IMR-90 (cell line): Measurements from ENCODE around the gene ITGA6. TPM values are rescaled to one million over a fixed set of nuclear protein-coding genes. Genes with fewer than 3 reads are reported as not detected.

Experiments used
- ATAC-seq: fragments of 200-7000 bp; cut with Tn5 transposase; 2 replicates; pipeline ENCODE4 v1.9.1; 2020; ENCODE audit warnings: low read depth, mild to moderate bottlenecking, moderate library complexity
- BruUV-seq: library from RNA; stranded (reverse); fragments of 400-500 nt; replicated peaks from 2 replicates; lab custom pipeline; 2021; lab: Mats Ljungman, UMichigan
- CTCF ChIA-PET: fragments of 300-600 bp; formaldehyde crosslinking; extraction: SDS; loops from one replicate; lab custom pipeline; 2021; ENCODE audit warnings: antibody characterized with exemption; lab: Yijun Ruan, JAX
- POLR2A ChIA-PET: fragments of 300-600 bp; sonication (Branson Sonifier 250); formaldehyde crosslinking; loops from one replicate; lab custom pipeline; 2022; ENCODE audit warnings: antibody characterized with exemption; ENCODE audit not compliant: unreplicated experiment; lab: Charles Lee
- DNase-seq: peaks from one replicate; pipeline ENCODE4 v3.0.0; 2013
- H2AFZ ChIP-seq: replicated peaks from 2 replicates; pipeline ENCODE3; 2013; ENCODE audit warnings: low read length, mild to moderate bottlenecking; ENCODE audit not compliant: poor library complexity
- H2AK5ac ChIP-seq: 2 replicates; pipeline ENCODE4 v1.6.1; 2013; ENCODE audit warnings: low read depth, low read length, inconsistent platforms
- H2AK9ac ChIP-seq: replicated peaks from 2 replicates; pipeline ENCODE3; 2013; ENCODE audit warnings: mild to moderate bottlenecking, low read depth, low read length, moderate library complexity; ENCODE audit not compliant: poor library complexity
- H2BK120ac ChIP-seq: 2 replicates; pipeline ENCODE4 v1.6.1; 2013; ENCODE audit warnings: low read depth, low read length, inconsistent platforms
- H2BK15ac ChIP-seq: 3 replicates; pipeline ENCODE4 v1.6.1; 2013; ENCODE audit warnings: low read depth, low read length, inconsistent platforms
- H2BK20ac ChIP-seq: 2 replicates; pipeline ENCODE4 v1.6.1; 2013; ENCODE audit warnings: low read depth, mild to moderate bottlenecking, inconsistent platforms, low read length, moderate library complexity
- H2BK5ac ChIP-seq: 2 replicates; pipeline ENCODE4 v1.6.1; 2013; ENCODE audit warnings: mild to moderate bottlenecking, low read depth, low read length, inconsistent platforms; ENCODE audit not compliant: poor library complexity, severe bottlenecking
- H3K14ac ChIP-seq: replicated peaks from 2 replicates; pipeline ENCODE4 v1.6.1; 2013; ENCODE audit warnings: low read depth, low read length, inconsistent platforms
- H3K18ac ChIP-seq: 2 replicates; pipeline ENCODE4 v1.6.1; 2013; ENCODE audit warnings: low read depth, low read length, control low read depth
- H3K23ac ChIP-seq: 2 replicates; pipeline ENCODE4 v1.6.1; 2013; ENCODE audit warnings: low read depth, low read length, inconsistent platforms
- H3K27ac ChIP-seq: 2 replicates; pipeline ENCODE4 v1.5.1; 2013; ENCODE audit warnings: mild to moderate bottlenecking, control low read depth, low read length; ENCODE audit not compliant: insufficient read depth
- H3K27me3 ChIP-seq: 2 replicates; pipeline ENCODE4 v1.6.1; 2013; ENCODE audit warnings: low read length; ENCODE audit not compliant: control insufficient read depth, insufficient read depth
- H3K36me3 ChIP-seq: 2 replicates; pipeline ENCODE4 v1.6.1; 2013; ENCODE audit warnings: low read length, mixed read lengths; ENCODE audit not compliant: control insufficient read depth, insufficient read depth
- H3K4ac ChIP-seq: 2 replicates; pipeline ENCODE4 v1.6.1; 2013; ENCODE audit warnings: low read depth, low read length, inconsistent platforms
- H3K4me1 ChIP-seq: 2 replicates; pipeline ENCODE4 v1.6.1; 2013; ENCODE audit warnings: low read length, mixed read lengths; ENCODE audit not compliant: control insufficient read depth, insufficient read depth
- H3K4me2 ChIP-seq: 2 replicates; pipeline ENCODE4 v1.6.1; 2013; ENCODE audit warnings: low read depth, mild to moderate bottlenecking, control low read depth, low read length, moderate library complexity
- H3K4me3 ChIP-seq: 2 replicates; pipeline ENCODE4 v1.5.1; 2013; ENCODE audit warnings: low read depth, mild to moderate bottlenecking, control low read depth, low read length, moderate library complexity; ENCODE audit not compliant: insufficient read depth
- H3K56ac ChIP-seq: 2 replicates; pipeline ENCODE4 v1.6.1; 2013; ENCODE audit warnings: low read length, inconsistent platforms; ENCODE audit not compliant: insufficient read depth; ENCODE audit errors: extremely low read depth
- H3K79me1 ChIP-seq, 2 experiments: 2 replicates each; pipeline ENCODE4 v1.6.1; 2013; ENCODE audit warnings: low read length in 2 of 2, inconsistent platforms in 1 of 2, low read depth in 1 of 2
- H3K9ac ChIP-seq: 2 replicates; pipeline ENCODE4 v1.6.1; 2013; ENCODE audit warnings: low read depth, low read length, control low read depth
- H3K9me1 ChIP-seq: 2 replicates; pipeline ENCODE4 v1.6.1; 2013; ENCODE audit warnings: low read length, inconsistent platforms; ENCODE audit not compliant: insufficient read depth
- H3K9me3 ChIP-seq: 2 replicates; pipeline ENCODE4 v1.6.1; 2013; ENCODE audit warnings: low read length; ENCODE audit not compliant: control insufficient read depth, insufficient read depth
- H4K20me1 ChIP-seq: 2 replicates; pipeline ENCODE4 v1.6.1; 2013; ENCODE audit warnings: low read length, inconsistent platforms; ENCODE audit not compliant: insufficient read depth
- H4K5ac ChIP-seq: 2 replicates; pipeline ENCODE4 v1.6.1; 2013; ENCODE audit warnings: mild to moderate bottlenecking, low read depth, low read length, control low read depth
- H4K8ac ChIP-seq, 2 experiments: 2 replicates each; pipeline ENCODE4 v1.6.1; 2013; ENCODE audit warnings: low read depth in 2 of 2, low read length in 2 of 2, control low read depth in 1 of 2, inconsistent platforms in 1 of 2
- H4K91ac ChIP-seq: 2 replicates; pipeline ENCODE4 v1.6.1; 2013; ENCODE audit warnings: low read depth, low read length, inconsistent platforms; ENCODE audit not compliant: insufficient read depth
- BHLHE40 ChIP-seq: fragments of 150-350 bp; IDR thresholded peaks from 2 replicates; pipeline ENCODE4 v1.6.1; 2016; ENCODE audit warnings: mild to moderate bottlenecking, low read depth, low read length
- CEBPB ChIP-seq: IDR thresholded peaks from 2 replicates; pipeline ENCODE4 v1.6.1; 2012; ENCODE audit warnings: low read depth, low read length, improper control_type of control experiment
- FOS ChIP-seq: fragments of 150-350 bp; IDR thresholded peaks from 2 replicates; pipeline ENCODE4 v1.6.1; 2016; ENCODE audit warnings: low read depth, low read length
- MAFK ChIP-seq: IDR thresholded peaks from 2 replicates; pipeline ENCODE4 v1.6.1; 2012; ENCODE audit warnings: low read depth, low read length, improper control_type of control experiment
- MXI1 ChIP-seq: IDR thresholded peaks from 2 replicates; pipeline ENCODE4 v1.6.1; 2012; ENCODE audit warnings: low read depth, mild to moderate bottlenecking, low read length, moderate library complexity, borderline replicate concordance
- NFE2L2 ChIP-seq: fragments of 150-350 bp; IDR thresholded peaks from 2 replicates; pipeline ENCODE4 v1.6.1; 2016; ENCODE audit warnings: low read depth, mild to moderate bottlenecking, low read length
- POLR2A ChIP-seq: IDR thresholded peaks from 2 replicates; pipeline ENCODE4 v1.6.1; 2012; ENCODE audit warnings: mild to moderate bottlenecking, low read depth, low read length
- RAD21 ChIP-seq: IDR thresholded peaks from 2 replicates; pipeline ENCODE4 v1.6.1; 2012; ENCODE audit warnings: low read length, improper control_type of control experiment
- RCOR1 ChIP-seq: IDR thresholded peaks from 2 replicates; pipeline ENCODE4 v1.6.1; 2012; ENCODE audit warnings: mild to moderate bottlenecking, low read length, improper control_type of control experiment; ENCODE audit not compliant: insufficient replicate concordance
- RFX5 ChIP-seq: IDR thresholded peaks from 2 replicates; pipeline ENCODE4 v1.8.0; 2012; ENCODE audit warnings: low read depth, mild to moderate bottlenecking, low read length, moderate library complexity
- SMC3 ChIP-seq: fragments of 150-350 bp; IDR thresholded peaks from 2 replicates; pipeline ENCODE4 v1.6.1; 2016; ENCODE audit warnings: low read depth, mild to moderate bottlenecking, antibody characterized with exemption, low read length, moderate library complexity
- WGBS, 2 experiments: methylation state at CpG; one replicate each; pipeline versions ENCODE4 v1.1.5 to v1.1.7; 2013; ENCODE audit warnings: missing lambda C conversion rate in 2 of 2; ENCODE audit not compliant: insufficient read length in 1 of 2; ENCODE audit errors: extremely low coverage in 2 of 2; 5-methylcytosine and 5-hydroxymethylcytosine counted together
- dilution Hi-C: fragments of 300-500 bp; cut with HindIII; formaldehyde crosslinking; loops from one replicate; pipeline ENCODE4 v1.14.3; 2018; ENCODE audit warnings: low sequenced_read_pairs; ENCODE audit not compliant: unreplicated experiment
- in situ Hi-C: fragments of 300-500 bp; cut with MboI; formaldehyde crosslinking; loops from 3 replicates; pipeline ENCODE4 v1.14.3; 2019; ENCODE audit warnings: low sequenced_read_pairs, inconsistent platforms, mixed read lengths
- intact Hi-C: fragments of 100-400 bp; cut with micrococcal nuclease; formaldehyde crosslinking; loops from 2 replicates; pipeline ENCODE4 v1.10.0; 2022
- polyA plus RNA-seq, 3 experiments: library from polyadenylated mRNA; depleted of rRNA; stranded (reverse); fragments of >200 nt; gene quantifications; 2 replicates each; pipeline ENCODE4 v1.2.3, GENCODE V29; 2012; ENCODE audit warnings: low replicate concordance in 1 of 3
- total RNA-seq: library from RNA; depleted of rRNA; stranded (reverse); fragments of >200 nt; gene quantifications from 2 replicates; pipeline ENCODE4 v1.2.3, GENCODE V29; 2012
- TF ChIP-seq, protein P1 (sequence below): fragments of 150-350 bp; IDR thresholded peaks from 2 replicates; pipeline ENCODE4 v1.6.1; 2016; ENCODE audit warnings: low read depth, mild to moderate bottlenecking, low read length, moderate library complexity, borderline replicate concordance
- TF ChIP-seq, protein P2 (sequence below): conservative IDR thresholded peaks from 2 replicates; pipeline ENCODE4 v1.5.1; 2012; ENCODE audit warnings: mild to moderate bottlenecking, low read depth, low read length, improper control_type of control experiment
- TF ChIP-seq, protein P3 (sequence below): fragments of 150-350 bp; IDR thresholded peaks from 2 replicates; pipeline ENCODE4 v1.6.1; 2017; ENCODE audit warnings: mild to moderate bottlenecking, antibody characterized with exemption, low read length, low read depth

Gene ITGA6
- total and polyA plus RNA-seq, 2 of the 4 experiments (the other 2 are of a cell fraction) = 12.5 to 43.9 TPM

DNA sequence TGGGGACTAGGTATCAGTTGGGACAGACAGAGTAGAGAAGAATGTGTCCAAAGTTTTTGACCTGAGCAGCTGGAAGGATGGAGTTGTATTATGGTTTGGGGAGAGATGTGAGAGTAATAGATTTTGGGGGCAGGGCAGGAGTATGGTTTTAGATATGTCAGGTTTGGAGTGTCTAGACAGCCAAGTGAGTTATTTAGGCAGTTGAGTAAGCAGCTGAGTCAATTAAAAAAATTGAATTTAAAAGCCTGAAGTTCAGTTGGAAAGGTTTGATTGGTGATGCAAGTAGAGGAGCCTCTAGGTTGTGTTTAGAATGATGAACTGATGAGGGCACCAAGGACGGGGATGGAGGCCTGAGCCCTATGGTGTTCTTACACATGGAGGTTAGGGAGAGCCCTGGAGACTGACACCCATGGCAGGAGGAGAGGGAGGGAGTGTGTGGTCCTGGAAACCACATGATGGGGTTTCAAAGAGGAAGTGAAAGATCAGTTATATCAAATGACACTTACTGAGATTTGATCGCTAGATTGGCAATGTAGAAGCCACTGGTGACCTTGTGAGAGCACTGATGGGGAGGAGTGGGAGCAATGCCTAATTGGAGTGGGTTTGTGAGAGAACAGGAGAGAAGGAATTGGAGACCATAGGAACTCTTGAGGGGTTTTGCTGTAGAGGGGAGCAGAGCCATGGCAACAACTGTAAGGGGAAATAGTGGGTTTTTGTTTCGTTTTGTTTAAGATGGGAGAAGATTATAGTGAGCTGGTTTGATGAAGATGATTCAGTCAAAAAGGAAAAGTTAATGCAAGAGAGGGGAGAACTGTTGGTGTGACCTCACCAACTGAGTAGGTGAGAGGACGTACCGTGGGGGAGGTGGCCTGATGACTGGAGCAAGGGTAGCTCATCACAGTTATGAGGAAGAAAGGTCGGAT lies 10.3 kb downstream of the ITGA6 start:
- H2AFZ ChIP-seq = peak overlapping the region; percentile 27
- intact Hi-C loops = no loop called here
- H3K4me3 ChIP-seq = no peak overlapping the region
- H3K36me3 ChIP-seq = no peaks in the 10 kb centered on the region
- no peak overlapping the region for H3K18ac ChIP-seq
- 100% methylated on average over 1 to 4 of the region's 6 CpGs for WGBS, 2 experiments
- H3K27ac ChIP-seq = no peak overlapping the region
- no TSS peak for BruUV-seq
- no peak overlapping the region for H2BK20ac ChIP-seq
- ATAC-seq (no peak), DNase-seq (peak; percentile 22)
- ChIA-PET POLR2A (no interaction called here), CTCF (no interaction called here)
- H3K9ac ChIP-seq = no peak overlapping the region
- H4K20me1 ChIP-seq = 0 out of 2 replicates have a peak, but pooled peaks cover 9% of the 10 kb centered on the region
- H3K14ac ChIP-seq = peak overlapping the region; percentile 31; the same call in 1 of the 2 replicates
- peak overlapping the region; percentile 46; the same call in 1 of the 2 replicates for H3K4ac ChIP-seq
- dilution Hi-C loops = no loop called here
- H3K27me3 ChIP-seq = no peaks in the 10 kb centered on the region
- H3K9me1 ChIP-seq = peaks cover 26% of the 10 kb centered on the region
- H3K79me1 ChIP-seq = peaks cover 33 to 80% of the 10 kb centered on the region in 2 experiments
- H2BK5ac ChIP-seq = no peak overlapping the region
- H2AK9ac ChIP-seq = no peak overlapping the region
- H3K4me2 ChIP-seq = no peak overlapping the region
- peak overlapping the region in 1 of 2 experiments; percentile 50; a peak in 2 of 4 replicates for H4K8ac ChIP-seq
- H4K5ac ChIP-seq = no peak overlapping the region
- H3K4me1 ChIP-seq = peaks cover 11% of the 10 kb centered on the region
- H3K56ac ChIP-seq = no peak overlapping the region
- H2BK120ac ChIP-seq = no peak overlapping the region; the same call in 1 of the 2 replicates
- H4K91ac ChIP-seq = no peak overlapping the region
- H2AK5ac ChIP-seq = peak overlapping the region; percentile 89
- in situ Hi-C loops = no loop called here
- H3K9me3 ChIP-seq = no peaks in the 10 kb centered on the region
- no peak overlapping the region; the same call in 2 of the 3 replicates for H2BK15ac ChIP-seq
- 0 out of 2 replicates have a peak overlapping the region, but pooled peaks have one; percentile 27 for H3K23ac ChIP-seq
- TF ChIP-seq, protein P1, sequence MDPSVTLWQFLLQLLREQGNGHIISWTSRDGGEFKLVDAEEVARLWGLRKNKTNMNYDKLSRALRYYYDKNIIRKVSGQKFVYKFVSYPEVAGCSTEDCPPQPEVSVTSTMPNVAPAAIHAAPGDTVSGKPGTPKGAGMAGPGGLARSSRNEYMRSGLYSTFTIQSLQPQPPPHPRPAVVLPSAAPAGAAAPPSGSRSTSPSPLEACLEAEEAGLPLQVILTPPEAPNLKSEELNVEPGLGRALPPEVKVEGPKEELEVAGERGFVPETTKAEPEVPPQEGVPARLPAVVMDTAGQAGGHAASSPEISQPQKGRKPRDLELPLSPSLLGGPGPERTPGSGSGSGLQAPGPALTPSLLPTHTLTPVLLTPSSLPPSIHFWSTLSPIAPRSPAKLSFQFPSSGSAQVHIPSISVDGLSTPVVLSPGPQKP = no peak
- TF ChIP-seq NFE2L2 (no peak), FOS (no peak), MXI1 (no peak), RAD21 (no peak), RFX5 (no peak), POLR2A (no peak), BHLHE40 (no peak), SMC3 (no peak), CEBPB (no peak), MAFK (no peak), RCOR1 (no peak)
- TF ChIP-seq, protein P2, sequence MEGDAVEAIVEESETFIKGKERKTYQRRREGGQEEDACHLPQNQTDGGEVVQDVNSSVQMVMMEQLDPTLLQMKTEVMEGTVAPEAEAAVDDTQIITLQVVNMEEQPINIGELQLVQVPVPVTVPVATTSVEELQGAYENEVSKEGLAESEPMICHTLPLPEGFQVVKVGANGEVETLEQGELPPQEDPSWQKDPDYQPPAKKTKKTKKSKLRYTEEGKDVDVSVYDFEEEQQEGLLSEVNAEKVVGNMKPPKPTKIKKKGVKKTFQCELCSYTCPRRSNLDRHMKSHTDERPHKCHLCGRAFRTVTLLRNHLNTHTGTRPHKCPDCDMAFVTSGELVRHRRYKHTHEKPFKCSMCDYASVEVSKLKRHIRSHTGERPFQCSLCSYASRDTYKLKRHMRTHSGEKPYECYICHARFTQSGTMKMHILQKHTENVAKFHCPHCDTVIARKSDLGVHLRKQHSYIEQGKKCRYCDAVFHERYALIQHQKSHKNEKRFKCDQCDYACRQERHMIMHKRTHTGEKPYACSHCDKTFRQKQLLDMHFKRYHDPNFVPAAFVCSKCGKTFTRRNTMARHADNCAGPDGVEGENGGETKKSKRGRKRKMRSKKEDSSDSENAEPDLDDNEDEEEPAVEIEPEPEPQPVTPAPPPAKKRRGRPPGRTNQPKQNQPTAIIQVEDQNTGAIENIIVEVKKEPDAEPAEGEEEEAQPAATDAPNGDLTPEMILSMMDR = no peak
- TF ChIP-seq, protein P3, sequence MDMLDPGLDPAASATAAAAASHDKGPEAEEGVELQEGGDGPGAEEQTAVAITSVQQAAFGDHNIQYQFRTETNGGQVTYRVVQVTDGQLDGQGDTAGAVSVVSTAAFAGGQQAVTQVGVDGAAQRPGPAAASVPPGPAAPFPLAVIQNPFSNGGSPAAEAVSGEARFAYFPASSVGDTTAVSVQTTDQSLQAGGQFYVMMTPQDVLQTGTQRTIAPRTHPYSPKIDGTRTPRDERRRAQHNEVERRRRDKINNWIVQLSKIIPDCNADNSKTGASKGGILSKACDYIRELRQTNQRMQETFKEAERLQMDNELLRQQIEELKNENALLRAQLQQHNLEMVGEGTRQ = no peak
